Activated CD8-positive, alpha-beta T cell treated with anti-CD3 and anti-CD28 coated beads, Interleukin-2, amount 10 ng/mL, durations not matched to agents 7 days and 5 days (primary cell): ENCODE results near the gene IMMP2L. TPM values are rescaled to one million over a fixed set of nuclear protein-coding genes. Genes with fewer than 3 reads are reported as not detected.

ENCODE experiments used
- ATAC-seq: fragments of 150-1000 bp; cut with Tn5 transposase; one replicate; pipeline ENCODE4 v1.10.0; 2021; ENCODE audit warnings: moderate library complexity
- CTCF ChIA-PET: fragments of 350-600 bp; sonication (Branson Sonifier 250); formaldehyde crosslinking; loops from one replicate; lab custom pipeline; 2021; ENCODE audit warnings: antibody characterized with exemption; lab: Charles Lee
- POLR2A ChIA-PET: fragments of 350-600 bp; sonication (Branson Sonifier 250); formaldehyde crosslinking; loops from one replicate; lab custom pipeline; 2021; ENCODE audit warnings: antibody characterized with exemption; lab: Charles Lee
- DNase-seq: peaks from one replicate; pipeline ENCODE4 v3.0.0-alpha.2; 2020
- H3K27ac Mint-ChIP-seq: one replicate; pipeline ENCODE4 v1.8.0; 2021; ENCODE audit warnings: mild to moderate bottlenecking, mixed read lengths
- H3K27me3 Mint-ChIP-seq: one replicate; pipeline ENCODE4 v1.8.0; 2021; ENCODE audit warnings: low read depth, mixed read lengths
- H3K36me3 Mint-ChIP-seq: one replicate; pipeline ENCODE4 v1.8.0; 2021; ENCODE audit warnings: low read depth, mixed read lengths
- H3K4me1 Mint-ChIP-seq: one replicate; pipeline ENCODE4 v1.8.0; 2021; ENCODE audit warnings: low read depth, mixed read lengths
- H3K4me3 Mint-ChIP-seq: one replicate; pipeline ENCODE4 v1.8.0; 2021; ENCODE audit warnings: mild to moderate bottlenecking, mixed read lengths
- H3K9me3 Mint-ChIP-seq: one replicate; pipeline ENCODE4 v1.8.0; 2022; ENCODE audit warnings: mixed read lengths; ENCODE audit not compliant: insufficient read depth
- total RNA-seq, 2 experiments: library from RNA; stranded (reverse); gene quantifications; one replicate each; pipeline ENCODE4 v1.2.3, GENCODE V29; 2021

Gene IMMP2L
- total RNA-seq, 2 experiments from 2014 or later = 7.1 to 9.7 TPM

DNA sequence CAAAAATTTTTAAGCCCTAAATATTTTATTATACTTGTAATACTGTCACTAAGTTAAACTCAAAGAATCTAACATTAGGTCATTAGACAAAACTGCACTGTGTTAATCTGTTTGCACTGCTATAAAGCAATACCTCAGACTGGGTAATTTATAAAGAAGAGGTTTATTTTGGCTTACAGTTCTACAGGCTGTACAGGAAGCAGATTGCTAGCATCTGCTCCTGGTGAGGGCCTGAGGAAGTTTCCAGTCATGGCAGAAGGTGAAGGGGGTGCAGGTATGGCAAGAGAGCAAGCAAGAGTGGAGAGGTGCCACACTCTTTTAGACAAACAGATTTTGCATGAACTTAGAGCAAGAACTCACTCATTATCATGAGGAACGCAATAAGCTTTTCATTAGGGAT, 125.7 kb downstream of the IMMP2L start:
- Mint-ChIP-seq H3K27me3 (no peaks in the 10 kb centered on the region), H3K36me3 (peaks cover 2% of the 10 kb centered on the region), H3K9me3 (peaks cover 17% of the 10 kb centered on the region), H3K4me3 (no peak overlapping the region), H3K27ac (no peak overlapping the region), H3K4me1 (no peaks in the 10 kb centered on the region)
- ATAC-seq (no peak), DNase-seq (no peak)
- ChIA-PET CTCF (no interaction called here), POLR2A (no interaction called here)

GRCh38 chr7:111433426-111433825, 128.9 kb downstream of the IMMP2L start:
- Mint-ChIP-seq H3K4me3 (no peak overlapping the region), H3K36me3 (peaks cover 2% of the 10 kb centered on the region), H3K27ac (no peak overlapping the region), H3K27me3 (no peaks in the 10 kb centered on the region), H3K9me3 (peaks cover 17% of the 10 kb centered on the region), H3K4me1 (no peaks in the 10 kb centered on the region)
- CTCF ChIA-PET = no interaction called here
- DNase-seq = no peak
- POLR2A ChIA-PET = no interaction called here
- ATAC-seq = no peak

DNA sequence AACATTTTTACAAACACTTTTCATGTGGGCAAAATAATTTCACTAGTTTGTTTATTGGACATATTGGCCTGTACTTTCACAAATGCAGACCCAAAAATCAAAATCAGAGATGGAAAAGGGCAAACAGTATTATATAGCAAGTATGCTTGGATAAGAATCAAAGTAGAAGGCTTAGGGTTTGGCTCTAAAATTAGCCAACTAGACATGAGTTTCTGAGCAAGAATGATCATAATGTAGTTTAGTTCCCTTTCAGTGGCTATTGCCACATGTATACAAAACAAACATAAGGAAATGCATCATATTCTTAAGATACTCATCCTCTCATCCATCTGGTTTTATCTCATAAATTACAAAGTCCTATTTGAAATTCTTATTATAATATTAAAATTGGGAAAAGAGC, 132.5 kb downstream of the IMMP2L start:
- ATAC-seq (no peak), DNase-seq (no peak)
- H3K9me3 Mint-ChIP-seq = peaks cover 9% of the 10 kb centered on the region
- H3K36me3 Mint-ChIP-seq = peaks cover 2% of the 10 kb centered on the region
- POLR2A ChIA-PET = no interaction called here
- no peak overlapping the region for H3K4me3 Mint-ChIP-seq
- H3K27me3 Mint-ChIP-seq = no peaks in the 10 kb centered on the region
- no peak overlapping the region for H3K27ac Mint-ChIP-seq
- CTCF ChIA-PET = no interaction called here
- no peaks in the 10 kb centered on the region for H3K4me1 Mint-ChIP-seq

- Mint-ChIP-seq H3K4me3 (no peak overlapping the region), H3K27me3 (no peaks in the 10 kb centered on the region), H3K4me1 (no peaks in the 10 kb centered on the region), H3K27ac (no peak overlapping the region), H3K9me3 (no peaks in the 10 kb centered on the region), H3K36me3 (peaks cover 2% of the 10 kb centered on the region)
- ChIA-PET POLR2A (no interaction called here), CTCF (no interaction called here)
- no peak for DNase-seq
- ATAC-seq = no peak
These were observed 137.5 kb downstream of the IMMP2L start for GRCh38 chr7:111424768-111425167.

DNA sequence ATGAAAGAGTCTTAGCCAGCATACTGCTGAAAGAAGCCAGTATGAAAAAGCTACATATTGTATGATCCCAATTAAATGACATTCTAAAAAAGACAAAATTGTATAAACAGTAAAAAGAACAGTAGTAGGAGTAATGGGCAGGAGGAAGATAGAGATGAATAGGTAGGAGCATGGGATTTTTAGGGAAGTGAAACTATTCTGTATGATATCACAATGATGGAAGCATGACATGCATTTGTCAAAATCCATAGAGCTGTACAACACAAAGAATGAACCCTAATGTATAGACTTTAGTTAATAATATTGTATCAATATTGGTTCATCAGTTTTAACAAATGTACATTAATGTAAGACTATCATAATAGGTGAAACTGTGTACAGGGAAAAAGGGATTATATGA, 147.9 kb downstream of the IMMP2L start:
- H3K9me3 Mint-ChIP-seq = no peaks in the 10 kb centered on the region
- no peaks in the 10 kb centered on the region for H3K36me3 Mint-ChIP-seq
- H3K4me3 Mint-ChIP-seq = no peak overlapping the region
- CTCF ChIA-PET = interaction anchor here (0.7 kb wide), 1 partner anchor 22 kb away, joined by 3 read pairs; no protein-coding TSS in a partner anchor
- H3K27me3 Mint-ChIP-seq = no peaks in the 10 kb centered on the region
- no peaks in the 10 kb centered on the region for H3K4me1 Mint-ChIP-seq
- no peak overlapping the region for H3K27ac Mint-ChIP-seq
- POLR2A ChIA-PET = no interaction called here
- ATAC-seq (no peak), DNase-seq (no peak)

DNA sequence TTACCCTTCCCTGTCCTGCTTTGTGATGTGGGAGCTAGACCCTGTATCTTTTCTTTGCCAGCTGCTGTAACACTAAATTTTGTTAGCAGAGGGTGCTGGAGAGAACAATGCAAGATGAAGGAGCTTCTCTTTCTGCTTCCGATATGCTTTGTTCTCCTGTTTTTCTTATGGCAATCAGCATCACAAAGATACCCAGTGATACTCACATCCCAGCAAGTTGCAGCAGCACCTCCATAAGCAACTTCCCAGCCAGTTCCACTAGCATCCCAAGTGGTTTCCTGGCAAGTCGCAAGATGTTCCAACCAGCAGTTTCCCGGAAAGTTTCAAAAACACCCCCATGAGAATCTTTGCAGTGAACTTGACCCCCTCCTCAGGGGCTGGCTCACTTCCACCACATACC, 148.6 kb downstream of the IMMP2L start:
- ATAC-seq (no peak), DNase-seq (no peak)
- no peak overlapping the region for H3K27ac Mint-ChIP-seq
- no peaks in the 10 kb centered on the region for H3K4me1 Mint-ChIP-seq
- H3K36me3 Mint-ChIP-seq = no peaks in the 10 kb centered on the region
- H3K27me3 Mint-ChIP-seq = no peaks in the 10 kb centered on the region
- ChIA-PET CTCF (no interaction called here), POLR2A (no interaction called here)
- H3K4me3 Mint-ChIP-seq = no peak overlapping the region
- no peaks in the 10 kb centered on the region for H3K9me3 Mint-ChIP-seq

- Mint-ChIP-seq H3K9me3 (no peaks in the 10 kb centered on the region), H3K4me3 (no peak overlapping the region), H3K27me3 (no peaks in the 10 kb centered on the region), H3K4me1 (no peaks in the 10 kb centered on the region), H3K36me3 (no peaks in the 10 kb centered on the region), H3K27ac (no peak overlapping the region)
- DNase-seq (no peak), ATAC-seq (no peak)
- ChIA-PET POLR2A (no interaction called here), CTCF (no interaction called here)
These were observed 151.4 kb downstream of the IMMP2L start for GRCh38 chr7:111410899-111411298.

GRCh38 chr7:111409714-111410422, 152.4 kb downstream of the IMMP2L start:
- DNase-seq (no peak), ATAC-seq (no peak)
- Mint-ChIP-seq H3K9me3 (no peaks in the 10 kb centered on the region), H3K27me3 (no peaks in the 10 kb centered on the region), H3K36me3 (no peaks in the 10 kb centered on the region), H3K4me1 (no peaks in the 10 kb centered on the region), H3K4me3 (no peak overlapping the region), H3K27ac (no peak overlapping the region)
- CTCF ChIA-PET = no interaction called here
- POLR2A ChIA-PET = no interaction called here

GRCh38 chr7:111408724-111409123, 153.6 kb downstream of the IMMP2L start:
- no peaks in the 10 kb centered on the region for H3K27me3 Mint-ChIP-seq
- H3K4me1 Mint-ChIP-seq = no peaks in the 10 kb centered on the region
- CTCF ChIA-PET = no interaction called here
- POLR2A ChIA-PET = no interaction called here
- H3K27ac Mint-ChIP-seq = no peak overlapping the region
- ATAC-seq = no peak
- H3K36me3 Mint-ChIP-seq = no peaks in the 10 kb centered on the region
- DNase-seq = no peak
- no peaks in the 10 kb centered on the region for H3K9me3 Mint-ChIP-seq
- no peak overlapping the region for H3K4me3 Mint-ChIP-seq

- CTCF ChIA-PET = no interaction called here
- no peaks in the 10 kb centered on the region for H3K9me3 Mint-ChIP-seq
- H3K36me3 Mint-ChIP-seq = no peaks in the 10 kb centered on the region
- POLR2A ChIA-PET = no interaction called here
- H3K27me3 Mint-ChIP-seq = no peaks in the 10 kb centered on the region
- H3K4me1 Mint-ChIP-seq = no peaks in the 10 kb centered on the region
- no peak overlapping the region for H3K27ac Mint-ChIP-seq
- DNase-seq (no peak), ATAC-seq (no peak)
- no peak overlapping the region for H3K4me3 Mint-ChIP-seq
These were observed 155.0 kb downstream of the IMMP2L start for GRCh38 chr7:111407258-111407657.

GRCh38 chr7:111405621-111406020, 156.7 kb downstream of the IMMP2L start:
- no peaks in the 10 kb centered on the region for H3K36me3 Mint-ChIP-seq
- H3K4me3 Mint-ChIP-seq = no peak overlapping the region
- no peak for DNase-seq
- H3K4me1 Mint-ChIP-seq = no peaks in the 10 kb centered on the region
- POLR2A ChIA-PET = no interaction called here
- no peaks in the 10 kb centered on the region for H3K9me3 Mint-ChIP-seq
- no peak overlapping the region for H3K27ac Mint-ChIP-seq
- CTCF ChIA-PET = no interaction called here
- no peak for ATAC-seq
- no peaks in the 10 kb centered on the region for H3K27me3 Mint-ChIP-seq

DNA sequence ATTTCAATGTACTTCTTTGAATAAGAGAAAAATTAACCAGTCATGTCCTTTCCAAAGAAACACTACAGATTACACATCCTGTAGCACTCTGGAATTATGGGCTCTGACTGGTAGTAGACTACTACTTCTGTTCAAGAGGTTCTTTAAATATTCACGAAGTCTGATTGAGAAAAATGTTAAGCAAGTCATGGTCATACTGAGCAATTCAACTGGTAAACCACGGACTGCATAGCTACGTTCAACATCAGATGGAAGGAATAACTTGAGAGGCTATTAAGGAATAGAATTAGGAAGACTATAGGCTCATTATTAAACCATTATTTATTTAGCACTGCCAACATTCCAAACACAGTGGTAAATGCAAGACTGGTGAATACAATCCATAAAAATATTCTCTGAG, 160.8 kb downstream of the IMMP2L start:
- no peaks in the 10 kb centered on the region for H3K9me3 Mint-ChIP-seq
- no peaks in the 10 kb centered on the region for H3K4me1 Mint-ChIP-seq
- no peaks in the 10 kb centered on the region for H3K36me3 Mint-ChIP-seq
- no peak overlapping the region for H3K27ac Mint-ChIP-seq
- H3K4me3 Mint-ChIP-seq = no peak overlapping the region
- no peak for DNase-seq
- ChIA-PET POLR2A (no interaction called here), CTCF (no interaction called here)
- ATAC-seq = no peak
- no peaks in the 10 kb centered on the region for H3K27me3 Mint-ChIP-seq

GRCh38 chr7:111400088-111400487, 162.2 kb downstream of the IMMP2L start:
- Mint-ChIP-seq H3K27me3 (no peaks in the 10 kb centered on the region), H3K36me3 (no peaks in the 10 kb centered on the region)
- CTCF ChIA-PET = no interaction called here

More at GRCh38 chr7:111400088-111400487, 162.2 kb downstream of the IMMP2L start:
- Mint-ChIP-seq H3K27ac (no peak overlapping the region), H3K9me3 (no peaks in the 10 kb centered on the region), H3K4me1 (no peaks in the 10 kb centered on the region), H3K4me3 (no peak overlapping the region)
- POLR2A ChIA-PET = no interaction called here
- ATAC-seq = no peak
- DNase-seq = no peak
